ENCODE data around the gene NDOR1.

Gene NDOR1

GRCh38 chr9:137162505-137163364 lies 42.8 kb upstream of the NDOR1 start:
- DNase-seq, result no peak

DNA sequence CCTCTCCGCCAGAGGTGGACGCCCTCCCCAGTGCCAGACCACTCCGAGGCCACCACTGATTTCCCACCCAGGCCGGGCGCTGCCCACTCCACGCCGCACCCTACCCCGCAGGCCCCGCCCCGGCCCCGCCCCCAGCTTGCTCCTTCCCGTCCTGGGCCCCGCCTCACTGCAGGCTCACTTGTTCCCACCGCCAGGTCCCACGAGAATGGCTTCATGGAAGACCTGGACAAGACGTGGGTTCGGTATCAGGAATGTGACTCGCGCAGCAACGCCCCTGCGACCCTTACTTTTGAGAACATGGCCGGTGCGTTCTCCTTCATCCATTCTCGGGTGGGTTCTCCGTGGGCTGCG lies 42.2 kb upstream of the NDOR1 start:
- TF ChIP-seq CTCF (IDR thresholded peaks at IDR 0.05; ENCODE audit: low read depth, low read length), result no peak
- Histone ChIP-seq H3K36me3 (no peaks in the 10 kb centered on the region), H3K27ac (no peak overlapping the region), H3K9me3 (ENCODE audit: severe bottlenecking) (no peaks in the 10 kb centered on the region), H3K27me3 (ENCODE audit: insufficient read depth, low read depth, severe bottlenecking) (no peaks in the 10 kb centered on the region), H3K4me3 (ENCODE audit: low read depth, low read length) (no peak overlapping the region)
- DNase-seq, result no peak

More at GRCh38 chr9:137162505-137163364, 42.8 kb upstream of the NDOR1 start:
- no peaks in the 10 kb centered on the region for H3K27me3 ChIP-seq (ENCODE audit: insufficient read depth, low read depth, severe bottlenecking)
- H3K36me3 ChIP-seq, result no peaks in the 10 kb centered on the region
- H3K9me3 ChIP-seq (ENCODE audit: severe bottlenecking), result no peaks in the 10 kb centered on the region
- H3K4me3 ChIP-seq (ENCODE audit: low read depth, low read length), result no peak overlapping the region
- TF ChIP-seq CTCF (IDR thresholded peaks at IDR 0.05; ENCODE audit: low read depth, low read length), result no peak
- no peak overlapping the region for H3K27ac ChIP-seq

GRCh38 chr9:137163805-137164204 lies 41.7 kb upstream of the NDOR1 start:
- TF ChIP-seq CTCF (IDR thresholded peaks at IDR 0.05; ENCODE audit: low read depth, low read length), result no peak
- no peak for DNase-seq
- Histone ChIP-seq H3K27ac (no peak overlapping the region), H3K4me3 (ENCODE audit: low read depth, low read length) (no peak overlapping the region), H3K36me3 (no peaks in the 10 kb centered on the region), H3K27me3 (ENCODE audit: insufficient read depth, low read depth, severe bottlenecking) (no peaks in the 10 kb centered on the region), H3K9me3 (ENCODE audit: severe bottlenecking) (no peaks in the 10 kb centered on the region)

- no peak overlapping the region for H3K4me3 ChIP-seq (ENCODE audit: low read depth, low read length)
These were observed 40.9 kb upstream of the NDOR1 start for GRCh38 chr9:137164370-137165249.

DNA sequence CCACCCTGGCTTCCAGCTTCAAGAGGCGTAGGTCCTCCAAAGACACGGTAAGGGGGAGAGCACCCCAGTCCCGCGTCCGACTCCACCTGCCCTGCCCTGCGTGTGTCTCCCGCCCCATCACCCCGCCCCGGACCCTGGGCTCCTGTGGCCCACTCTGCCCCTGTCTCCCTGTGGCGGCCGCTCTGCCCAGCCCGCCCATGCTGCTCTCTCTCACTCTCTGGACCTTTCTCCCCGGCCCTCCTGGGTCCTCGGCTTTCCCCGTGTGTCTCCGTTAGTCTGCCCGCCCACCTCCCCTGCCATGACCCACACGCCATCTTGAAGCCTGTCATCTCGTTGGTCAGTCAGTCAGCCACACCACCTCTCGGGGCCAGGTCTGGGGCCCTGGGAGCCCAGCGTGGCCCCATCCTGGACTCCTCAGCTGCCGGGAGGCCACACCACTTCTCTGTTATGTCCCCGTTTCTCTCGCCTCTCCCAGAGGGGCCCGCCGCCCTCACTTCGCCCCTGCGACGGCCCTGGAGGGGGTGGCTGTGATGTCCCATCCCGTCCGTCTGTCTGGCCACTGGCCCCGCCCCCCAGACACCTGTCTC lies 40.2 kb upstream of the NDOR1 start:
- DNase-seq, result no peak
- Histone ChIP-seq H3K9me3 (ENCODE audit: severe bottlenecking) (no peaks in the 10 kb centered on the region), H3K36me3 (no peaks in the 10 kb centered on the region), H3K27me3 (ENCODE audit: insufficient read depth, low read depth, severe bottlenecking) (no peaks in the 10 kb centered on the region), H3K27ac (no peak overlapping the region), H3K4me3 (ENCODE audit: low read depth, low read length) (no peak overlapping the region)
- no peak for TF ChIP-seq CTCF (IDR thresholded peaks at IDR 0.05; ENCODE audit: low read depth, low read length)

More at GRCh38 chr9:137164370-137165249, 40.9 kb upstream of the NDOR1 start:
- no peak for TF ChIP-seq CTCF (IDR thresholded peaks at IDR 0.05; ENCODE audit: low read depth, low read length)
- no peaks in the 10 kb centered on the region for H3K36me3 ChIP-seq
- H3K27ac ChIP-seq, result no peak overlapping the region
- H3K9me3 ChIP-seq (ENCODE audit: severe bottlenecking), result no peaks in the 10 kb centered on the region
- H3K27me3 ChIP-seq (ENCODE audit: insufficient read depth, low read depth, severe bottlenecking), result no peaks in the 10 kb centered on the region
- DNase-seq, result no peak
